K562 (cell line): ENCODE results near the gene TRIM47. TPM values are rescaled to one million over a fixed set of nuclear protein-coding genes. Genes with fewer than 3 reads are reported as not detected.

Experiments
- BACH1 ChIP-seq: fragments of 200-800 bp; sonication (Bioruptor generic); IDR thresholded peaks from 2 replicates; pipeline ENCODE4 v1.6.1; 2016; ENCODE audit warnings: missing genetic modification characterization, missing compliant biosample characterization
- BRCA1 ChIP-seq, 2 experiments: fragments of 450-650 bp in 1 of 2; sonication (generic) in 1 of 2; formaldehyde crosslinking in 1 of 2; IDR thresholded peaks; 2 replicates each; pipeline versions ENCODE4 v1.5.0 to v1.6.1; 2017 to 2020; ENCODE audit warnings: mild to moderate bottlenecking in 1 of 2, missing genetic modification reagents in 1 of 2
- CBX8 ChIP-seq: fragments of 200-600 bp; sonication (generic); IDR thresholded peaks from 2 replicates; pipeline ENCODE4 v1.6.1; 2012; ENCODE audit warnings: borderline replicate concordance, mixed run types, low read depth, mild to moderate bottlenecking, moderate library complexity, mixed read lengths, low read length, control low read depth, inconsistent platforms; ENCODE audit not compliant: poor library complexity, severe bottlenecking; ENCODE audit errors: extremely low read depth
- GATAD2B ChIP-seq: fragments of 450-650 bp; IDR thresholded peaks from 2 replicates; pipeline ENCODE4 v1.6.1; 2017; ENCODE audit warnings: mild to moderate bottlenecking, borderline replicate concordance
- MTA3 ChIP-seq: fragments of 450-650 bp; formaldehyde crosslinking; IDR thresholded peaks from 2 replicates; pipeline ENCODE4 v1.6.1; 2017; ENCODE audit warnings: mild to moderate bottlenecking, borderline replicate concordance
- NCOA1 ChIP-seq: fragments of 450-650 bp; IDR thresholded peaks from 2 replicates; pipeline ENCODE4 v1.6.1; 2016; ENCODE audit warnings: low read depth
- PHB ChIP-seq: fragments of 250-450 bp; sonication (Bioruptor Pico); IDR thresholded peaks from 2 replicates; pipeline ENCODE4 v1.5.0; 2021
- POLR2AphosphoS2 ChIP-seq: IDR thresholded peaks from 2 replicates; pipeline ENCODE4 v1.6.1; 2012; ENCODE audit warnings: low read length, improper control_type of control experiment
- RBM34 ChIP-seq: fragments of 200-400 bp; formaldehyde crosslinking; IDR thresholded peaks from 2 replicates; pipeline ENCODE4 v1.6.1; 2018; ENCODE audit warnings: low read length, borderline replicate concordance; ENCODE audit not compliant: insufficient read depth
- RCOR1 ChIP-seq, 2 experiments: IDR thresholded peaks; 2 replicates each; pipeline ENCODE4 v1.6.1; 2012; ENCODE audit warnings: low read depth in 2 of 2, low read length in 2 of 2, borderline replicate concordance in 1 of 2, improper control_type of control experiment in 1 of 2
- SMARCA5 ChIP-seq: fragments of 450-650 bp; IDR thresholded peaks from 2 replicates; pipeline ENCODE4 v1.6.1; 2016
- ZBTB1 ChIP-seq: sonication (generic); formaldehyde crosslinking; IDR thresholded peaks from 2 replicates; pipeline ENCODE4 v1.8.1; 2023; ENCODE audit warnings: missing genetic modification reagents, low read depth, mild to moderate bottlenecking, borderline replicate concordance
- ZFP30 ChIP-seq: fragments of 250-450 bp; sonication (Bioruptor Pico); IDR thresholded peaks from 2 replicates; pipeline ENCODE4 v1.8.0; 2022; ENCODE audit warnings: moderate library complexity, mild to moderate bottlenecking, inconsistent platforms, borderline replicate concordance
- ZFP91 ChIP-seq: sonication (generic); formaldehyde crosslinking; IDR thresholded peaks from 2 replicates; pipeline ENCODE4 v1.8.0; 2022; ENCODE audit warnings: mild to moderate bottlenecking, missing genetic modification reagents
- ZNF232 ChIP-seq: sonication (generic); formaldehyde crosslinking; IDR thresholded peaks from 2 replicates; pipeline ENCODE4 v1.8.0; 2022; ENCODE audit warnings: mild to moderate bottlenecking, missing genetic modification reagents
- ZNF3 ChIP-seq: fragments of 250-450 bp; sonication (Bioruptor Pico); IDR thresholded peaks from 2 replicates; pipeline ENCODE4 v1.5.0; 2021; ENCODE audit warnings: mild to moderate bottlenecking, moderate library complexity
- ZNF316 ChIP-seq: fragments of 450-650 bp; IDR thresholded peaks from 2 replicates; pipeline ENCODE4 v1.6.1; 2016
- ZNF785 ChIP-seq: fragments of 250-450 bp; sonication (Bioruptor Pico); IDR thresholded peaks from 2 replicates; pipeline ENCODE4 v1.4.0; 2020; ENCODE audit warnings: mild to moderate bottlenecking
- polyA plus RNA-seq, 8 experiments: library from polyadenylated mRNA; depleted of rRNA in 4 of 8; stranded (reverse) in 5 of 8; unstranded in 3 of 8; fragments of >200 nt; fragmentation: Nextera tagmentation in 2 of 8; fragmentation: Illumina TruSeq in 1 of 8; extraction: Ambion mirVana in 2 of 8; extraction: Trizol in 1 of 8; gene quantifications; 2 replicates each; pipeline versions ENCODE4 v1.2.1 to v1.2.3, GENCODE V29; 2011 to 2014; ENCODE audit warnings: inconsistent platforms in 1 of 8, missing spikeins in 1 of 8
- total RNA-seq, 7 experiments: library from RNA; depleted of rRNA in 6 of 7; stranded (reverse); fragments of >200 nt in 6 of 7; fragmentation: Illumina TruSeq in 2 of 7; extraction: Trizol in 2 of 7; gene quantifications; 2 replicates each; pipeline versions ENCODE4 v1.2.1 to v1.2.3, GENCODE V29; 2011 to 2021; ENCODE audit warnings: low replicate concordance in 1 of 7
- TF ChIP-seq, protein P1 (sequence below): fragments of 250-450 bp; sonication (Bioruptor Pico); IDR thresholded peaks from 2 replicates; pipeline ENCODE4 v1.4.0; 2020; ENCODE audit warnings: mild to moderate bottlenecking, moderate library complexity, borderline replicate concordance
- TF ChIP-seq, protein P2 (sequence below): fragments of 250-450 bp; sonication (Bioruptor Pico); IDR thresholded peaks from 2 replicates; pipeline ENCODE4 v1.5.1; 2021; ENCODE audit warnings: mild to moderate bottlenecking

Gene TRIM47
- total and polyA plus RNA-seq, 9 of the 15 experiments (the other 6 are each of a cell fraction or from before 2014, with no cell fraction given) = 0.56 to 6.1 (median 3.2) TPM

- TF ChIP-seq, protein P1, sequence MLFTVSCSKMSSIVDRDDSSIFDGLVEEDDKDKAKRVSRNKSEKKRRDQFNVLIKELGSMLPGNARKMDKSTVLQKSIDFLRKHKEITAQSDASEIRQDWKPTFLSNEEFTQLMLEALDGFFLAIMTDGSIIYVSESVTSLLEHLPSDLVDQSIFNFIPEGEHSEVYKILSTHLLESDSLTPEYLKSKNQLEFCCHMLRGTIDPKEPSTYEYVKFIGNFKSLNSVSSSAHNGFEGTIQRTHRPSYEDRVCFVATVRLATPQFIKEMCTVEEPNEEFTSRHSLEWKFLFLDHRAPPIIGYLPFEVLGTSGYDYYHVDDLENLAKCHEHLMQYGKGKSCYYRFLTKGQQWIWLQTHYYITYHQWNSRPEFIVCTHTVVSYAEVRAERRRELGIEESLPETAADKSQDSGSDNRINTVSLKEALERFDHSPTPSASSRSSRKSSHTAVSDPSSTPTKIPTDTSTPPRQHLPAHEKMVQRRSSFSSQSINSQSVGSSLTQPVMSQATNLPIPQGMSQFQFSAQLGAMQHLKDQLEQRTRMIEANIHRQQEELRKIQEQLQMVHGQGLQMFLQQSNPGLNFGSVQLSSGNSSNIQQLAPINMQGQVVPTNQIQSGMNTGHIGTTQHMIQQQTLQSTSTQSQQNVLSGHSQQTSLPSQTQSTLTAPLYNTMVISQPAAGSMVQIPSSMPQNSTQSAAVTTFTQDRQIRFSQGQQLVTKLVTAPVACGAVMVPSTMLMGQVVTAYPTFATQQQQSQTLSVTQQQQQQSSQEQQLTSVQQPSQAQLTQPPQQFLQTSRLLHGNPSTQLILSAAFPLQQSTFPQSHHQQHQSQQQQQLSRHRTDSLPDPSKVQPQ (CRISPR knock-in tag) = no peak
- TF ChIP-seq BRCA1 (IDR thresholded peaks at IDR 0.05) (no peak), BRCA1 (CRISPR knock-in tag; IDR thresholded peaks at IDR 0.05) (no peak), BACH1 (no peak), PHB (no peak), ZFP30 (CRISPR knock-in tag) (no peak), ZBTB1 (CRISPR knock-in tag) (no peak), ZFP91 (CRISPR knock-in tag) (no peak), NCOA1 (no peak; the same call in 1 of the 2 replicates), SMARCA5 (0 out of 2 replicates have a peak, but pooled peaks have one; percentile 63), MTA3 (peak; percentile 93), CBX8 (no peak), ZNF232 (CRISPR knock-in tag) (no peak), ZNF3 (CRISPR knock-in tag) (no peak), POLR2AphosphoS2 (peak; percentile 85), ZNF785 (no peak), RBM34 (no peak), GATAD2B (peak; percentile 21; the same call in 1 of the 2 replicates), RCOR1 (IDR thresholded peaks at IDR 0.05; ENCODE audit: borderline replicate concordance in 1 of 2, low read depth in 2 of 2, low read length in 2 of 2) (peak; percentile 75 to 93; a peak in 3 of 4 replicates), ZNF316 (no peak)
- TF ChIP-seq, protein P2, sequence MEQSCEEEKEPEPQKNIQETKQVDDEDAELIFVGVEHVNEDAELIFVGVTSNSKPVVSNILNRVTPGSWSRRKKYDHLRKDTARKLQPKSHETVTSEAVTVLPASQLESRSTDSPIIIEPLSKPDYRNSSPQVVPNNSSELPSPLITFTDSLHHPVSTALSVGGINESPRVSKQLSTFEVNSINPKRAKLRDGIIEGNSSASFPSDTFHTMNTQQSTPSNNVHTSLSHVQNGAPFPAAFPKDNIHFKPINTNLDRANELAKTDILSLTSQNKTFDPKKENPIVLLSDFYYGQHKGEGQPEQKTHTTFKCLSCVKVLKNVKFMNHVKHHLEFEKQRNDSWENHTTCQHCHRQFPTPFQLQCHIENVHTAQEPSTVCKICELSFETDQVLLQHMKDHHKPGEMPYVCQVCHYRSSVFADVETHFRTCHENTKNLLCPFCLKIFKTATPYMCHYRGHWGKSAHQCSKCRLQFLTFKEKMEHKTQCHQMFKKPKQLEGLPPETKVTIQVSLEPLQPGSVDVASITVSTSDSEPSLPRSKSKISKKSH (CRISPR knock-in tag) = no peak
Measured at GRCh38 chr17:75845058-75845711, 33.2 kb downstream of the TRIM47 start (continued).
